Progenitor cell of endocrine pancreas (in vitro differentiated cells): Measurements from ENCODE around the gene EEPD1. TPM values are rescaled to one million over a fixed set of nuclear protein-coding genes. Genes with fewer than 3 reads are reported as not detected.

Experiments
- DNase-seq: peaks from one replicate; pipeline ENCODE4 v3.0.0; 2021; ENCODE audit warnings: low spot score; ENCODE audit not compliant: unreplicated experiment
- H3K27ac Mint-ChIP-seq: 2 replicates; pipeline ENCODE4 v1.8.0; 2021; ENCODE audit warnings: mild to moderate bottlenecking, moderate library complexity, mixed read lengths
- H3K27me3 Mint-ChIP-seq: 2 replicates; pipeline ENCODE4 v1.8.0; 2021; ENCODE audit warnings: mixed read lengths
- H3K36me3 Mint-ChIP-seq: 2 replicates; pipeline ENCODE4 v1.8.0; 2022; ENCODE audit warnings: mixed read lengths; ENCODE audit not compliant: insufficient read depth
- H3K4me1 Mint-ChIP-seq: 2 replicates; pipeline ENCODE4 v1.8.0; 2021; ENCODE audit warnings: low read depth, mixed read lengths
- H3K4me3 Mint-ChIP-seq: 2 replicates; pipeline ENCODE4 v1.8.0; 2021; ENCODE audit warnings: low read depth, mild to moderate bottlenecking, moderate library complexity, mixed read lengths
- H3K9me3 Mint-ChIP-seq: 2 replicates; pipeline ENCODE4 v1.8.0; 2021; ENCODE audit warnings: low read depth, mixed read lengths
- CTCF ChIP-seq: fragments of 200-600 bp; sonication (generic); IDR thresholded peaks from one replicate; pipeline ENCODE4 v1.5.0; 2021; ENCODE audit warnings: antibody characterized with exemption, mild to moderate bottlenecking; ENCODE audit not compliant: unreplicated experiment
- total RNA-seq: library from RNA; stranded (reverse); gene quantifications from 2 replicates; pipeline ENCODE4 v1.2.1, GENCODE V29; 2021

The EEPD1 gene
- total RNA-seq, 1 donor from 2014 or later: 10.6 TPM

- no peaks in the 10 kb centered on the region for H3K9me3 Mint-ChIP-seq
- H3K4me3 Mint-ChIP-seq: no peak overlapping the region
- no peaks in the 10 kb centered on the region for H3K27me3 Mint-ChIP-seq
- DNase-seq: no peak
- H3K36me3 Mint-ChIP-seq: peaks cover 7% of the 10 kb centered on the region
- peaks cover 8% of the 10 kb centered on the region for H3K4me1 Mint-ChIP-seq
- no peak for TF ChIP-seq CTCF
- H3K27ac Mint-ChIP-seq: no peak overlapping the region
These were observed 144.4 kb downstream of the EEPD1 start for GRCh38 chr7:36297364-36298009.

GRCh38 chr7:36298106-36298505 is 145.1 kb downstream of the EEPD1 start:
- no peak for DNase-seq
- Mint-ChIP-seq H3K27ac (no peak overlapping the region), H3K4me3 (no peak overlapping the region), H3K9me3 (no peaks in the 10 kb centered on the region), H3K27me3 (no peaks in the 10 kb centered on the region), H3K4me1 (peaks cover 8% of the 10 kb centered on the region), H3K36me3 (peaks cover 7% of the 10 kb centered on the region)
- TF ChIP-seq CTCF: no peak

- Mint-ChIP-seq H3K36me3 (peaks cover 7% of the 10 kb centered on the region), H3K4me1 (peaks cover 8% of the 10 kb centered on the region), H3K9me3 (no peaks in the 10 kb centered on the region), H3K27ac (no peak overlapping the region), H3K4me3 (no peak overlapping the region), H3K27me3 (no peaks in the 10 kb centered on the region)
- DNase-seq: no peak
- no peak for TF ChIP-seq CTCF
These were observed 146.2 kb downstream of the EEPD1 start for GRCh38 chr7:36299223-36299774.

GRCh38 chr7:36299823-36300341 is 146.8 kb downstream of the EEPD1 start:
- no peak for TF ChIP-seq CTCF

GRCh38 chr7:36300696-36301350 is 147.8 kb downstream of the EEPD1 start:
- Mint-ChIP-seq H3K9me3 (no peaks in the 10 kb centered on the region), H3K27me3 (no peaks in the 10 kb centered on the region), H3K4me1 (peaks cover 8% of the 10 kb centered on the region), H3K36me3 (peaks cover 4% of the 10 kb centered on the region), H3K27ac (no peak overlapping the region), H3K4me3 (no peak overlapping the region)
- no peak for DNase-seq
- TF ChIP-seq CTCF: no peak

More at GRCh38 chr7:36299823-36300341, 146.8 kb downstream of the EEPD1 start:
- no peak for DNase-seq
- Mint-ChIP-seq H3K4me1 (peaks cover 8% of the 10 kb centered on the region), H3K36me3 (peaks cover 7% of the 10 kb centered on the region), H3K27me3 (no peaks in the 10 kb centered on the region), H3K27ac (no peak overlapping the region), H3K9me3 (no peaks in the 10 kb centered on the region), H3K4me3 (no peak overlapping the region)
